ENCODE measurements around the gene JOSD1.

Gene JOSD1

GRCh38 chr22:38741166-38741565 lies 40.4 kb upstream of the JOSD1 start:
- no peak overlapping the region for H3K18ac ChIP-seq (ENCODE audit: low read length)
- H2AK5ac ChIP-seq (ENCODE audit: low read depth, low read length) = no peak overlapping the region
- DNase-seq (ENCODE audit: low spot score) = no peak
- no peak overlapping the region for H3K4ac ChIP-seq (ENCODE audit: low read length)
- H4K8ac ChIP-seq (ENCODE audit: low read depth, low read length) = no peak overlapping the region
- no peak overlapping the region for H2BK120ac ChIP-seq (ENCODE audit: low read depth, low read length)
- no peak overlapping the region for H4K91ac ChIP-seq (ENCODE audit: low read depth, low read length, poor library complexity)
- H3K14ac ChIP-seq (ENCODE audit: low read length) = no peak overlapping the region
- H3K23ac ChIP-seq (ENCODE audit: low read depth, low read length, poor library complexity) = no peak overlapping the region
- H3K9ac ChIP-seq (ENCODE audit: low read depth, low read length, poor library complexity) = no peak overlapping the region
- WGBS, 2 donors (ENCODE audit: extremely low coverage in 2 of 2, insufficient read length in 2 of 2, insufficient replicate concordance in 1 of 2) = no CpG with 5 or more reads among the region's 9 CpGs
- no peaks in the 10 kb centered on the region for H3K79me1 ChIP-seq (ENCODE audit: low read depth, low read length)
- no peak overlapping the region for H3K27ac ChIP-seq (replicated peaks; ENCODE audit: low read length)
- H2BK5ac ChIP-seq (ENCODE audit: low read length) = no peak overlapping the region
- H2BK12ac ChIP-seq (ENCODE audit: low read length) = no peak overlapping the region
- no peaks in the 10 kb centered on the region for H3K9me3 ChIP-seq (replicated peaks in 1 of 2; ENCODE audit: control insufficient read depth in 2 of 2, insufficient read depth in 1 of 2, low read depth in 1 of 2, low read length in 2 of 2)
- no peaks in the 10 kb centered on the region for H3K27me3 ChIP-seq (ENCODE audit: control insufficient read depth in 3 of 3, insufficient read depth in 3 of 3, low read depth in 1 of 3, low read length in 3 of 3)
- H3K4me3 ChIP-seq (ENCODE audit: low read length in 2 of 2) = no peak overlapping the region
- no peak overlapping the region for H3K4me2 ChIP-seq (ENCODE audit: insufficient read depth, low read length, poor library complexity, severe bottlenecking)
- no peak overlapping the region for H2BK15ac ChIP-seq (ENCODE audit: low read length)
- peaks cover 55 to 97% of the 10 kb centered on the region in 2 donors for H3K36me3 ChIP-seq (replicated peaks in 1 of 2; ENCODE audit: control insufficient read depth in 2 of 2, insufficient read depth in 2 of 2, low read length in 2 of 2)
- no peak overlapping the region for H2AFZ ChIP-seq (ENCODE audit: low read length)
- no peaks in the 10 kb centered on the region for H3K4me1 ChIP-seq (ENCODE audit: control insufficient read depth in 2 of 2, insufficient read depth in 1 of 2, low read depth in 1 of 2, low read length in 2 of 2)

DNA sequence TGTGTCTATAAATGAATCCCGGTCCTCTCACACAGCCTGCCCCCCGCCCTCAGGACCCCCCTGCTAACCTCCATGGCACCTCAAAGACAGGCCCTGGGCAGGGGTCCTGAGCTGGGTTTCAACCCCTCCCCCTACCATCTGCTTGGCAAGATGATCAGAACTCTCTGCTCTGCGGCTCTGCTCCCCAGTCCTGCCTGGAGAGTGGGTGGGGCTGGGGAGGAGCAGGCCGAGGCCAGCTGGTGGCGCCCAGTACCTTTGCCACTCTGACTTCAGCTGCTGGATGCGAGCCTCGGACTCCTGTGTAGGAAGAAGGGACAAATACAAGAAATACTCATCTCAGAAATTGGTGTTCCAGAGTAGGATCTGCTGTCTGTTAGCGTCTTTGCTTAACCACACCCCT lies 40.0 kb upstream of the JOSD1 start:
- H3K4me1 ChIP-seq (ENCODE audit: control insufficient read depth in 2 of 2, insufficient read depth in 1 of 2, low read depth in 1 of 2, low read length in 2 of 2) = no peaks in the 10 kb centered on the region
- H3K14ac ChIP-seq (ENCODE audit: low read length) = no peak overlapping the region
- no peak overlapping the region for H3K23ac ChIP-seq (ENCODE audit: low read depth, low read length, poor library complexity)
- H2BK15ac ChIP-seq (ENCODE audit: low read length) = no peak overlapping the region
- H3K4me3 ChIP-seq (ENCODE audit: low read length in 2 of 2) = no peak overlapping the region
- no peak overlapping the region for H2BK12ac ChIP-seq (ENCODE audit: low read length)
- no peak overlapping the region for H4K8ac ChIP-seq (ENCODE audit: low read depth, low read length)
- no peak overlapping the region for H3K4me2 ChIP-seq (ENCODE audit: insufficient read depth, low read length, poor library complexity, severe bottlenecking)
- peak overlapping the region; percentile 28 for H3K18ac ChIP-seq (ENCODE audit: low read length)
- H3K36me3 ChIP-seq (replicated peaks in 1 of 2; ENCODE audit: control insufficient read depth in 2 of 2, insufficient read depth in 2 of 2, low read length in 2 of 2) = peaks cover 57 to 97% of the 10 kb centered on the region in 2 donors
- no peaks in the 10 kb centered on the region for H3K79me1 ChIP-seq (ENCODE audit: low read depth, low read length)
- H3K4ac ChIP-seq (ENCODE audit: low read length) = no peak overlapping the region
- no CpG with 5 or more reads among the region's 8 CpGs for WGBS, 2 donors (ENCODE audit: extremely low coverage in 2 of 2, insufficient read length in 2 of 2, insufficient replicate concordance in 1 of 2)
- H3K9ac ChIP-seq (ENCODE audit: low read depth, low read length, poor library complexity) = no peak overlapping the region
- no peak overlapping the region for H2BK120ac ChIP-seq (ENCODE audit: low read depth, low read length)
- H2AK5ac ChIP-seq (ENCODE audit: low read depth, low read length) = no peak overlapping the region
- H2AFZ ChIP-seq (ENCODE audit: low read length) = no peak overlapping the region
- no peak for DNase-seq (ENCODE audit: low spot score)
- no peaks in the 10 kb centered on the region for H3K27me3 ChIP-seq (ENCODE audit: control insufficient read depth in 3 of 3, insufficient read depth in 3 of 3, low read depth in 1 of 3, low read length in 3 of 3)
- H4K91ac ChIP-seq (ENCODE audit: low read depth, low read length, poor library complexity) = no peak overlapping the region
- H3K27ac ChIP-seq (replicated peaks; ENCODE audit: low read length) = no peak overlapping the region
- no peak overlapping the region for H2BK5ac ChIP-seq (ENCODE audit: low read length)
- no peaks in the 10 kb centered on the region for H3K9me3 ChIP-seq (replicated peaks in 1 of 2; ENCODE audit: control insufficient read depth in 2 of 2, insufficient read depth in 1 of 2, low read depth in 1 of 2, low read length in 2 of 2)

DNA sequence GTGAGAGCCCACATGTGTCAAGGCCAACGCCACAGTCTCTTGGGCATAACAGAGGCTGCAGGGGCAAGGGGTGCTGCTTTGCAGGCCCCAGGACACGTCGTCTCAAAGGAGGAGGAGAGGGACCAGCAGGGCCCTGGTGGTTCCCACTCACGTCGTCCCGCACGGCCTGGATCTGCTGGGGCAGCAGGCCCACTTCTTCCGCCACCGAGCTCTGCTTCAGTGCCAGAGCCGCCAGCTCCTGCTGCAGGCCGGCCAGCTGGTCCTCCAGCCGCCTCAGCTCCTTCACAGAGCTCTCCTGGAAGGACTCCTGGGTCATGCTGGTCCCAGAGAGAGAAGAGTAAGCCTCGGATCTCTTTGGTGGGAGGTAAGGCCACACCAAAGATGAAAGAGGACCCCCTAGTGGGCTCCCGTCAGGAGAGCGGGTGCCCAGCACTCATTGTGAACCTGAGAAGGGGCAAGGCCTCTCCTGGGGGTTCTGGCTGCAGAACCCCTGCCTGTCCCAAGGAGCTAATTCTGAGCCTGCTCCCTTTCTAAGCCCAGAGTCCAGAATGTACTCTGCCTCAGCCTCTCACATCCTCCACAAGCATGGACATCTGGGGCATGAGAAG lies 39.5 kb upstream of the JOSD1 start:
- no peak overlapping the region for H4K91ac ChIP-seq (ENCODE audit: low read depth, low read length, poor library complexity)
- peaks cover 57 to 97% of the 10 kb centered on the region in 2 donors for H3K36me3 ChIP-seq (replicated peaks in 1 of 2; ENCODE audit: control insufficient read depth in 2 of 2, insufficient read depth in 2 of 2, low read length in 2 of 2)
- H2BK120ac ChIP-seq (ENCODE audit: low read depth, low read length) = no peak overlapping the region
- H3K23ac ChIP-seq (ENCODE audit: low read depth, low read length, poor library complexity) = no peak overlapping the region
- no peaks in the 10 kb centered on the region for H3K4me1 ChIP-seq (ENCODE audit: control insufficient read depth in 2 of 2, insufficient read depth in 1 of 2, low read depth in 1 of 2, low read length in 2 of 2)
- H3K9ac ChIP-seq (ENCODE audit: low read depth, low read length, poor library complexity) = no peak overlapping the region
- H3K9me3 ChIP-seq (replicated peaks in 1 of 2; ENCODE audit: control insufficient read depth in 2 of 2, insufficient read depth in 1 of 2, low read depth in 1 of 2, low read length in 2 of 2) = no peaks in the 10 kb centered on the region
- H3K14ac ChIP-seq (ENCODE audit: low read length) = no peak overlapping the region
- H3K4me2 ChIP-seq (ENCODE audit: insufficient read depth, low read length, poor library complexity, severe bottlenecking) = no peak overlapping the region
- H3K27me3 ChIP-seq (ENCODE audit: control insufficient read depth in 3 of 3, insufficient read depth in 3 of 3, low read depth in 1 of 3, low read length in 3 of 3) = no peaks in the 10 kb centered on the region
- no peak overlapping the region for H2AK5ac ChIP-seq (ENCODE audit: low read depth, low read length)
- H2BK15ac ChIP-seq (ENCODE audit: low read length) = no peak overlapping the region
- H2BK12ac ChIP-seq (ENCODE audit: low read length) = no peak overlapping the region
- no CpG with 5 or more reads among the region's 15 CpGs for WGBS, 2 donors (ENCODE audit: extremely low coverage in 2 of 2, insufficient read length in 2 of 2, insufficient replicate concordance in 1 of 2)
- H3K4me3 ChIP-seq (ENCODE audit: low read length in 2 of 2) = no peak overlapping the region
- H3K4ac ChIP-seq (ENCODE audit: low read length) = no peak overlapping the region
- H2AFZ ChIP-seq (ENCODE audit: low read length) = no peak overlapping the region
- no peak overlapping the region for H3K27ac ChIP-seq (replicated peaks; ENCODE audit: low read length)
- no peak overlapping the region for H3K18ac ChIP-seq (ENCODE audit: low read length)
- no peaks in the 10 kb centered on the region for H3K79me1 ChIP-seq (ENCODE audit: low read depth, low read length)
- H2BK5ac ChIP-seq (ENCODE audit: low read length) = peak overlapping the region; percentile 70
- DNase-seq (ENCODE audit: low spot score) = no peak
- H4K8ac ChIP-seq (ENCODE audit: low read depth, low read length) = no peak overlapping the region

DNA sequence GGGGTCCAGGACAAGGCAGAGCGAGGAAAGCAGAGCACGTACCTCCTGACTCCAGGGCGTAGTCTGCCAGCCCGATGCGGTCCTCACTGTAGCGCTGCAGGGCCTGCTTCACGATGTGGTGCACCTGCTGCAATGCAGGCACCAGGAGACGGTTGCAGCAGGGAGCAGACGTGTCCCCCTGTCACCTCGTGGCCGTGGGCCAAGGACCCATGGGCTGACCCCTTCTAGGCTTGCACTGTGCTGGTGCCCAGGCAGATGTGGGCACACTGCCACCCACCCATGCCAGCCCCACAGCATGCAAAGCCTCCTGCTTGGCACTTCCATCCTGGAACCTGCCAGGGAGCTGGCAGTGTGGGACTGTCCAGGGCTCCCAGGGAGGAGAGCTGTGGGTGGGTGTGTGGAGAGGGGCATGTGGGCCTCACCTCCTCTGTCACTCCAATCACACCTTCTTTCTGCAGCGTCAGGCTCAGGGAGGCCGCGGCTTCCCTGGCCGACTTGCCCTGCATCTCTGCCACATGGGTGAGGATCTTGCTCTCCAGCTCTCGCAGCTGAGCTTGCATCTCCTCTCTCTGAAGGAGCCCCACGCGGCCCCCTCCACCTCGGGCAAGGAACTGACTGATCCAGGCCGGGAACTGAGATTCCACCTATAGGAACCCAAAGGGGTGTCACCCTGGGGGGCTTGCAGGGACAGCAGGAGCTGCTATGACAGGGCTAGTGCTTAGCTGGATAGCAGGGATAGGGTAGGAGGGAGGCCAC lies 38.7 kb upstream of the JOSD1 start:
- H2BK15ac ChIP-seq (ENCODE audit: low read length) = no peak overlapping the region
- H3K4ac ChIP-seq (ENCODE audit: low read length) = no peak overlapping the region
- H3K4me1 ChIP-seq (ENCODE audit: control insufficient read depth in 2 of 2, insufficient read depth in 1 of 2, low read depth in 1 of 2, low read length in 2 of 2) = no peaks in the 10 kb centered on the region
- no peak overlapping the region for H3K23ac ChIP-seq (ENCODE audit: low read depth, low read length, poor library complexity)
- no peak overlapping the region for H3K18ac ChIP-seq (ENCODE audit: low read length)
- H3K36me3 ChIP-seq (replicated peaks in 1 of 2; ENCODE audit: control insufficient read depth in 2 of 2, insufficient read depth in 2 of 2, low read length in 2 of 2) = peaks cover 55 to 97% of the 10 kb centered on the region in 2 donors
- H3K4me3 ChIP-seq (ENCODE audit: low read length in 2 of 2) = peak overlapping the region in 1 of 2 donors; percentile 60
- no peak for DNase-seq (ENCODE audit: low spot score)
- peak overlapping the region; percentile 70 for H2BK5ac ChIP-seq (ENCODE audit: low read length)
- H3K9ac ChIP-seq (ENCODE audit: low read depth, low read length, poor library complexity) = peak overlapping the region; percentile 50
- H3K27me3 ChIP-seq (ENCODE audit: control insufficient read depth in 3 of 3, insufficient read depth in 3 of 3, low read depth in 1 of 3, low read length in 3 of 3) = no peaks in the 10 kb centered on the region
- H4K8ac ChIP-seq (ENCODE audit: low read depth, low read length) = no peak overlapping the region
- H3K27ac ChIP-seq (replicated peaks; ENCODE audit: low read length) = no peak overlapping the region
- H3K4me2 ChIP-seq (ENCODE audit: insufficient read depth, low read length, poor library complexity, severe bottlenecking) = no peak overlapping the region
- no peak overlapping the region for H2BK12ac ChIP-seq (ENCODE audit: low read length)
- no peak overlapping the region for H2AK5ac ChIP-seq (ENCODE audit: low read depth, low read length)
- no peak overlapping the region for H2BK120ac ChIP-seq (ENCODE audit: low read depth, low read length)
- peak overlapping the region; percentile 31 for H3K14ac ChIP-seq (ENCODE audit: low read length)
- H3K79me1 ChIP-seq (ENCODE audit: low read depth, low read length) = no peaks in the 10 kb centered on the region
- WGBS, 2 donors (ENCODE audit: extremely low coverage in 2 of 2, insufficient read length in 2 of 2, insufficient replicate concordance in 1 of 2) = no CpG with 5 or more reads among the region's 20 CpGs
- H4K91ac ChIP-seq (ENCODE audit: low read depth, low read length, poor library complexity) = no peak overlapping the region
- no peak overlapping the region for H2AFZ ChIP-seq (ENCODE audit: low read length)
- H3K9me3 ChIP-seq (replicated peaks in 1 of 2; ENCODE audit: control insufficient read depth in 2 of 2, insufficient read depth in 1 of 2, low read depth in 1 of 2, low read length in 2 of 2) = no peaks in the 10 kb centered on the region
